HS-27A (cell line): Measurements from ENCODE around the gene DGKD.

Source experiments
- DNase-seq: peaks from one replicate; pipeline ENCODE4 v3.0.0-alpha.2; 2012; ENCODE audit warnings: low read depth, missing footprints

DGKD gene

GRCh38 chr2:233412405-233412804 is 58.1 kb downstream of the DGKD start:
- no peak for DNase-seq

DNA sequence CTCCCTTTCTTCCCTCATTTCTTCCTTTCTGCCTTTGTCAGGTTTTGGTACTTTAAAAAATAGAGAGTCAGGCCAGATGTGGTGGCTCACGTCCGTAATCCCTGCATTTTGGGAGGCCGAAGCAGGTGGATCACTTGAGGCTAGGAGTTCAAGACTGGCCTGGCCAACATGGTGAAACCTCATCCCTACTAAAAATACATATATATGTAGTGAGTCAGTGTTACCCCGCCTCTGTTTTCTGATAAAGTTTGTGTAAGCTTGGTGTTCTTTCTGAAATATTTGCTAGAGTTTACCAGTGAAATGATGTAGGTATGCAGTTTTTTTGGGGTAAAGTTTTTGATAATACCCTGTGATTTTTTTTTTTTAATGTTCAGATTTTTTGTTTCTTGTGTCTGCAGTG is 58.8 kb downstream of the DGKD start:
- DNase-seq, result no peak

- peak; percentile 66 for DNase-seq
Observed at GRCh38 chr2:233413559-233414272, 59.4 kb downstream of the DGKD start.

DNA sequence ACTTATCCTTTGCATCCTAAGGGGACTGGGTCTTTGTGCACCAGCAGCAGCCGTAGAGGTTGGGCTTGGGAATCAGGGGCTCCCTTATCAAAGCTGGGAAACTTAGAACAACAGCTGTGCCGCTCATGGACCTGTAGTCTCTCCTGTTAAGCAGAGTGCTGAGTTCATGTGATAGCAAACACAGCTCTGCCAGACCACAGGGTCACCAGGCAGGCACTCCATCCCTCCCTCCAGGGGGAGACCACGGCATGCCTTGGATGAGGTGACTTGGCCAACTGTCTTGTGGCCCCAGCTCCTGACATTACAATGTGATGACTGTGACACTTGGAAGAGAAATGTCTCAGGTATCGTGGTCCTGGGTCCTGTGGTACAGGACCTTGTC is 60.0 kb downstream of the DGKD start:
- DNase-seq, result no peak

- no peak for DNase-seq
Observed at GRCh38 chr2:233414777-233415570, 60.7 kb downstream of the DGKD start.

DNA sequence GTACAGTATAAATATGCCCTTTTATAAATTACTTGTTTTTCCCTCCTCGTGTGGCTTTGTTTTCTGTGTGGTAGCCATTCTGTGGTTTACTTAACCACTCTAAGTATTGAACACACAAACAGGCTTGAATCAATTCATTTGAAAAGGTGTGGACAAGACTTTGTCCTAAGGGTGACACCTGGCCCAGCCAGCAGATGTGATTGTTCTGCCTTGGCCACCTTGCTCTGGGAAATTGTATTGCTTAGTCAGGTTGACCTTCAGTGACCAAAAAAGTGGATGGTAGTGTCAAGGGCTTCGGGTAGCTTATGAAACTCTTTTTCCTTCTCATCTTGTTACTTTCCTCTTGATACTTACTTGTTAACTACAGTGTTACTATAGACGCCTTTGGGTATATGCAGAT is 61.9 kb downstream of the DGKD start:
- DNase-seq, result no peak

GRCh38 chr2:233416706-233417105 is 62.4 kb downstream of the DGKD start:
- no peak for DNase-seq

- no peak for DNase-seq
Observed at GRCh38 chr2:233417282-233417681, 63.0 kb downstream of the DGKD start.

DNA sequence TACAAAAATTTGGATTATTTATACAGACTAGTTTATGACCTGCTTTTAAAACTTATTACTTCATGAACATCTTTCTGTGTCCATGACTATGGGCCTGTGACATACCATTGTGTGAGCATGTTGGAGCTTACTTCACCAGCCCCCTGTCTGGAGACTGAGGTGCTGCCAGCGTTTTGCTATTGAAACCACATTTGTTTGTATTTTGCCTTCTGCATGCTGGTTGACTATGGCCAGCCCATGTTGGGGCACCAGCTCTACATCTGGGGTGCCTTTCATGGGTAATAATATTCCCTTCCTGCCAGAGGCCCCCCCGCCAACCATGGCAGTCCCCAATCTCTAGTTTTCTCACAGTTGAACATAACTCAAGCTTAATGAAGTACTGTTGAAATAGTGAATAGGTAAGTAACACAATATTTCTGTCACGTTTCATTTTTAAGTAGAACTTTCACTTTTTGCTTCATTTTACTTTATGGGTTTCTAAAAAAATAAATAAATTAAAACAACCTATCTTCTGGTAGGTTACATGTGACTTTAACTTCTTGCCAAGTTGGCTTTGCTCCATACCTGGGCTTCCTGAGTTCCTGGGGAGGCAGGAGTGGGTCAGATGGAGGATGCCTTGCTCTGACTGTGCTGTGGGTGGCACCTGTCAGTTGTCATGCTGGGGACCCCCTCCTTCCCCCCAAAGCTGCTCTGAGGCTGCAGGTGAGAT is 63.9 kb downstream of the DGKD start:
- DNase-seq, result no peak

GRCh38 chr2:233418761-233419546 is 64.7 kb downstream of the DGKD start:
- DNase-seq, result no peak

- no peak for DNase-seq
Observed at GRCh38 chr2:233419602-233420391, 65.5 kb downstream of the DGKD start.

GRCh38 chr2:233421091-233421816 is 67.0 kb downstream of the DGKD start:
- no peak for DNase-seq

GRCh38 chr2:233422050-233422639 is 67.9 kb downstream of the DGKD start:
- no peak for DNase-seq

- no peak for DNase-seq
Observed at GRCh38 chr2:233422649-233423551, 68.6 kb downstream of the DGKD start.

DNA sequence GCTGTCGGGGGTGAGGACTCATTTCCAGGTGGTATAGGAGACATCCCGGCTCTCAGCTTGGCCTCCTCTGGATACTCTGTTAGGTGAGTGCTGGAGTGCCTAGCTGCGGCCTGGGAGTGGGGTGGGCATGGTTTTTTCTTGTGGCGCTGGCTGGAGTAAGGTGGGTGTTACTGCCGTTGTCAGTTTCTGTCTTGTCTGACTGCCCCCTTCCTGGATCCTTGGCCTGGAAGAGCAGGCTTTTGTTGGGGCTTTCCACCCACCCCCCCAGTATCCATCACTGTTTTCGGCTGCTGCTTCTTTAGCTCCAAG is 69.2 kb downstream of the DGKD start:
- DNase-seq, result no peak

- no peak for DNase-seq
Observed at GRCh38 chr2:233424154-233424951, 70.1 kb downstream of the DGKD start.

GRCh38 chr2:233426619-233427342 is 72.5 kb downstream of the DGKD start:
- DNase-seq, result no peak

DNA sequence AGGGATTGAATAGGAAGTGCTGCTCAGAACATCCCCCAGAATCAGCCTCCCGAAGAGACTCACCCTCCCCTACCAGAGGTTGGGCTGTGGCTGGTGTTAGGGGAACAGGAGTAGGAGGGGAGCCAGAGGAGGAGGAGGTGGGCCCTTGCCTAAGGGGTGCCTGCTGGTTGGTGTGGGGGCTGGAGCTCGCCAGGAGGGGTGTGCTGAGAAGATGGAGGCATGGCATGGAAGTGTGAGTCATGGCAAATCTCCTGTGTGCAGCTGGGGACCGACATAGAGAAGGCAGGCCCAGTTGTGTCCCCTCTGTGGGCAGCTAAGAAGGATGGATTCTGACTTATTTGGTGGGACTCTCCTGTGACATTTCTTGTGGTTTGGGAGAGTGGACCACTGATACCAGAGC is 73.7 kb downstream of the DGKD start:
- DNase-seq, result no peak
